IPS-18c (cell line): Measurements from ENCODE around the gene FKRP.
"Not testable (repeated sequence)": the region's sequence is repeated elsewhere in the genome, so short reads cannot be mapped to it uniquely, and the experiment has no call there.

Experiments
- H3K4me3 ChIP-seq: 2 replicates; pipeline ENCODE4 v1.7.0; 2013; ENCODE audit warnings: low read depth, mild to moderate bottlenecking, low read length, moderate library complexity; ENCODE audit not compliant: insufficient read depth
- H3K9me3 ChIP-seq: one replicate; pipeline ENCODE4 v1.6.1; 2013; ENCODE audit warnings: mild to moderate bottlenecking, low read length, moderate library complexity; ENCODE audit not compliant: control insufficient read depth, insufficient read depth

Gene FKRP

GRCh38 chr19:46745521-46746280 is at the start of gene FKRP:
Gene FKRP (plus strand): TSS chr19:46746057. CDS start chr19:46755451, 9,394 bp downstream.
- no peaks in the 10 kb centered on the region for H3K9me3 ChIP-seq
- peak within 1 kb of the TSS; percentile 96 for H3K4me3 ChIP-seq

GRCh38 chr19:46696866-46697203 is 49.0 kb upstream of the FKRP start:
- H3K4me3 ChIP-seq = no peak overlapping the region
- H3K9me3 ChIP-seq = peaks cover 2% of the 10 kb centered on the region

- peak overlapping the region; percentile 43; the same call in 1 of the 2 replicates for H3K4me3 ChIP-seq
- peaks cover 2% of the 10 kb centered on the region for H3K9me3 ChIP-seq
These were observed 48.5 kb upstream of the FKRP start for GRCh38 chr19:46697204-46697960.

- Histone ChIP-seq H3K9me3 (peaks cover 2% of the 10 kb centered on the region), H3K4me3 (no peak overlapping the region)
These were observed 47.2 kb upstream of the FKRP start for GRCh38 chr19:46698395-46699321.

GRCh38 chr19:46700704-46701103 is 45.2 kb upstream of the FKRP start:
- no peak overlapping the region for H3K4me3 ChIP-seq
- H3K9me3 ChIP-seq = peaks cover 2% of the 10 kb centered on the region

GRCh38 chr19:46704379-46705076 is 41.3 kb upstream of the FKRP start:
- Histone ChIP-seq H3K9me3 (no peaks in the 10 kb centered on the region), H3K4me3 (no peak overlapping the region)

- Histone ChIP-seq H3K4me3 (no peak overlapping the region), H3K9me3 (no peaks in the 10 kb centered on the region)
These were observed 35.2 kb upstream of the FKRP start for GRCh38 chr19:46710687-46711086.

- H3K9me3 ChIP-seq, H3K4me3 ChIP-seq: not testable (repeated sequence)
These were observed 33.0 kb upstream of the FKRP start for GRCh38 chr19:46712768-46713338.

- no peaks in the 10 kb centered on the region for H3K9me3 ChIP-seq
- peak overlapping the region; percentile 77 for H3K4me3 ChIP-seq
These were observed 31.9 kb upstream of the FKRP start for GRCh38 chr19:46713781-46714443.

GRCh38 chr19:46714444-46715106 is 31.3 kb upstream of the FKRP start:
- Histone ChIP-seq H3K4me3 (peak overlapping the region; percentile 77), H3K9me3 (no peaks in the 10 kb centered on the region)

GRCh38 chr19:46715620-46715974 is 30.3 kb upstream of the FKRP start:
- no peaks in the 10 kb centered on the region for H3K9me3 ChIP-seq
- peak overlapping the region; percentile 94 for H3K4me3 ChIP-seq

GRCh38 chr19:46715975-46716671 is 29.7 kb upstream of the FKRP start:
- Histone ChIP-seq H3K9me3 (no peaks in the 10 kb centered on the region), H3K4me3 (peak overlapping the region; percentile 94)

GRCh38 chr19:46716672-46717033 is 29.2 kb upstream of the FKRP start:
- no peaks in the 10 kb centered on the region for H3K9me3 ChIP-seq
- peak overlapping the region; percentile 94 for H3K4me3 ChIP-seq

GRCh38 chr19:46717034-46717715 is 28.7 kb upstream of the FKRP start, which contains the start of gene PRKD2:
Gene PRKD2 (minus strand): TSS chr19:46717114. CDS start chr19:46716370, 744 bp downstream.
- H3K4me3 ChIP-seq = peak within 1 kb of the TSS; percentile 94
- no peaks in the 10 kb centered on the region for H3K9me3 ChIP-seq

GRCh38 chr19:46717716-46718143 is 28.1 kb upstream of the FKRP start:
- Histone ChIP-seq H3K4me3 (peak overlapping the region; percentile 70), H3K9me3 (no peaks in the 10 kb centered on the region)
